MCF 10A (cell line): ENCODE results near the gene PNPLA5. TPM values are rescaled to one million over a fixed set of nuclear protein-coding genes. Genes with fewer than 3 reads are reported as not detected.

Source experiments
- BruUV-seq: library from RNA; stranded (reverse); fragments of 400-500 nt; replicated peaks from 2 replicates; lab custom pipeline; 2021; lab: Mats Ljungman, UMichigan
- CTCF ChIA-PET: fragments of 300-600 bp; sonication (Branson Sonifier 250); formaldehyde crosslinking; extraction: SDS; loops from one replicate; lab custom pipeline; 2021; ENCODE audit warnings: antibody characterized with exemption, inconsistent platforms; lab: Yijun Ruan, JAX
- POLR2A ChIA-PET: fragments of 300-600, 350-650 bp; sonication (Branson Sonifier 250); formaldehyde crosslinking; extraction: SDS; loops from one replicate; lab custom pipeline; 2020; ENCODE audit warnings: antibody characterized with exemption, inconsistent platforms; lab: Yijun Ruan, JAX
- DNase-seq: peaks from one replicate; pipeline ENCODE4 v3.0.0-alpha.2; 2018; ENCODE audit not compliant: unreplicated experiment
- H3K27ac Mint-ChIP-seq: one replicate; pipeline ENCODE4 v1.8.0; 2022; ENCODE audit warnings: mild to moderate bottlenecking, low read depth, mixed read lengths; ENCODE audit not compliant: unreplicated experiment
- H3K27me3 Mint-ChIP-seq: one replicate; pipeline ENCODE4 v1.8.0; 2022; ENCODE audit warnings: mixed read lengths; ENCODE audit not compliant: insufficient read depth, unreplicated experiment
- H3K36me3 Mint-ChIP-seq: one replicate; pipeline ENCODE4 v1.8.0; 2022; ENCODE audit warnings: mild to moderate bottlenecking, moderate library complexity, mixed read lengths; ENCODE audit not compliant: insufficient read depth, unreplicated experiment
- H3K4me1 Mint-ChIP-seq: one replicate; pipeline ENCODE4 v1.8.0; 2022; ENCODE audit warnings: mixed read lengths; ENCODE audit not compliant: insufficient read depth, unreplicated experiment
- H3K4me3 Mint-ChIP-seq: one replicate; pipeline ENCODE4 v1.8.0; 2022; ENCODE audit warnings: mild to moderate bottlenecking, moderate library complexity, mixed read lengths; ENCODE audit not compliant: unreplicated experiment
- H3K9me3 Mint-ChIP-seq: one replicate; pipeline ENCODE4 v1.8.0; 2022; ENCODE audit warnings: mixed read lengths; ENCODE audit not compliant: unreplicated experiment
- intact Hi-C: fragments of 100-400 bp; cut with micrococcal nuclease; formaldehyde crosslinking; loops from 2 replicates; pipeline ENCODE4 v1.14.1; 2022
- total RNA-seq: library from RNA; stranded (reverse); gene quantifications from 2 replicates; pipeline ENCODE4 v1.2.3, GENCODE V29; 2022
- TF ChIP-seq, protein P1 (sequence below): fragments of 200-600 bp; IDR thresholded peaks from one replicate; pipeline ENCODE4 v1.8.0; 2022; ENCODE audit warnings: antibody characterized with exemption, mild to moderate bottlenecking; ENCODE audit not compliant: unreplicated experiment

Gene PNPLA5
- total RNA-seq, 1 experiment from 2014 or later, result not detected

DNA sequence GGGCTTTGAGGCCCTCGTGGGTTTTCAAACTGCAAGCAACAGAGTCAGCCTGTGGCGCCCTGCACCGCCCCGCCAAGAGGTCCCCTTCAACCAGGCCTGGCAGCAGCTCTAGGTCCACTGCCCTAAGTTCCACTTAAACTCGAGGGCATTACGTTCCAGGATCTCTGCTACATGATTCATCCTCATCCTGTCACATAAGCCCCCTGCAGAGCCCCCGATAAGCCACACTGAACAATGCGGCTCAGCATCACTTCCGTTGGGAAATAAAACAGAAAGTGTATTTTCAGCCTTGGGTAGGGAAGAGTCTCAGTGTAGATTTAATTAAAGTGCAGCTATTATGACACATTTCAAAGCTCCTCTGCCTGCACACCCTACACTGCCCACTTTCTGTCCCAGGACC is 54.1 kb downstream of the PNPLA5 start:
- ChIA-PET POLR2A (no interaction called here), CTCF (interaction anchor here (0.8 kb wide), 1 partner anchor 38 kb away, joined by 5 read pairs; no protein-coding TSS in a partner anchor)
- TF ChIP-seq, protein P1, sequence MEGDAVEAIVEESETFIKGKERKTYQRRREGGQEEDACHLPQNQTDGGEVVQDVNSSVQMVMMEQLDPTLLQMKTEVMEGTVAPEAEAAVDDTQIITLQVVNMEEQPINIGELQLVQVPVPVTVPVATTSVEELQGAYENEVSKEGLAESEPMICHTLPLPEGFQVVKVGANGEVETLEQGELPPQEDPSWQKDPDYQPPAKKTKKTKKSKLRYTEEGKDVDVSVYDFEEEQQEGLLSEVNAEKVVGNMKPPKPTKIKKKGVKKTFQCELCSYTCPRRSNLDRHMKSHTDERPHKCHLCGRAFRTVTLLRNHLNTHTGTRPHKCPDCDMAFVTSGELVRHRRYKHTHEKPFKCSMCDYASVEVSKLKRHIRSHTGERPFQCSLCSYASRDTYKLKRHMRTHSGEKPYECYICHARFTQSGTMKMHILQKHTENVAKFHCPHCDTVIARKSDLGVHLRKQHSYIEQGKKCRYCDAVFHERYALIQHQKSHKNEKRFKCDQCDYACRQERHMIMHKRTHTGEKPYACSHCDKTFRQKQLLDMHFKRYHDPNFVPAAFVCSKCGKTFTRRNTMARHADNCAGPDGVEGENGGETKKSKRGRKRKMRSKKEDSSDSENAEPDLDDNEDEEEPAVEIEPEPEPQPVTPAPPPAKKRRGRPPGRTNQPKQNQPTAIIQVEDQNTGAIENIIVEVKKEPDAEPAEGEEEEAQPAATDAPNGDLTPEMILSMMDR, result no peak
- Mint-ChIP-seq H3K4me1 (no peaks in the 10 kb centered on the region), H3K4me3 (no peak overlapping the region), H3K27ac (no peak overlapping the region), H3K9me3 (no peaks in the 10 kb centered on the region), H3K36me3 (no peaks in the 10 kb centered on the region), H3K27me3 (peaks cover 13% of the 10 kb centered on the region)
- intact Hi-C loops, result no loop called here
- BruUV-seq, result no TSS peak
- DNase-seq, result no peak

DNA sequence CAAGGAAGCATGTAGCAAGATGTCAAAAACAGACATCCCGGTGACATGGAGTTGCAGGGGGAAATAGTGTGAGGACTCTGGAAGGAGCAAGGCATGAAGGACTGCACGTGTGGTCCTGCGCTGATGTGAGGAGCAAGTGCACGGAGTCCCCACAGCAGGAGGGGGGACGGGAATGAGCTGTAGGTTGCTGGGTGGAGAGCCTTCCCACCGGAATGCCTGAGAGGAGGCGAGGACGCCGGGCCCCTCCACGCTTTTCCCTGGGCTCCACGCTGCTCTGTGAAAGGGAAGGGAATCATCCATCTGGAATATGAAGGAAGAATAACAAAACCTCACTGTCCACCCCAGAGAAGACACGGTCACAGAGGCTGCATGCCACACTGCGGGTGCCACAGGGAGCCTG is 56.1 kb downstream of the PNPLA5 start:
- Mint-ChIP-seq H3K27ac (no peak overlapping the region), H3K4me1 (no peaks in the 10 kb centered on the region)
- no TSS peak for BruUV-seq

DNA sequence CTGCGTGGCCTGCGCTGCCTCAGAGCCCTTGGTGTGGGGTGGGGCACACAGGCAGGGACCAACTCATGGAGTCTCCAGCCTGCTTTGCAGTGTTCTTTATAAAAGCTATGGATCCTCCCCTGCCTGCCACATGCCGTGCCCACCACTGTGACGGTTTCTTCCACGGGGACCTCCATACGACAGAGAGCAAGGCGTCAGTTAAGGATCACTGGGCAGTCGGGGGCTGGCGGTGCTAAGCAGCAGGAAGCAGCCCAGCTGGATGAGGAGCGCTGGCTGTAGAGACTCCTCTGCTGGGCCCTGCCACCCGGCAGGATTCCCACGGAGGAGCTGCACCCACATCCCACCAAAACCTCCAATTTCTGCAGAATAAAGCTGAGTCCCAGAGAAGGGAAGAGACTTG is 56.6 kb downstream of the PNPLA5 start:
- H3K4me3 Mint-ChIP-seq, result no peak overlapping the region
- no peaks in the 10 kb centered on the region for H3K4me1 Mint-ChIP-seq
- no peak for DNase-seq
- no peaks in the 10 kb centered on the region for H3K36me3 Mint-ChIP-seq
- BruUV-seq, result no TSS peak
- TF ChIP-seq, protein P1, result no peak
- H3K9me3 Mint-ChIP-seq, result no peaks in the 10 kb centered on the region
- intact Hi-C loops, result no loop called here
- POLR2A ChIA-PET, result no interaction called here
- CTCF ChIA-PET, result interaction anchor here (0.6 kb wide), 1 partner anchor 52 kb away, joined by 3 read pairs; no protein-coding TSS in a partner anchor
- H3K27ac Mint-ChIP-seq, result no peak overlapping the region
- H3K27me3 Mint-ChIP-seq, result peaks cover 13% of the 10 kb centered on the region

More for the DNA sequence above, 56.1 kb downstream of the PNPLA5 start:
- TF ChIP-seq, protein P1, result no peak
- H3K9me3 Mint-ChIP-seq, result no peaks in the 10 kb centered on the region
- H3K36me3 Mint-ChIP-seq, result no peaks in the 10 kb centered on the region
- CTCF ChIA-PET, result interaction anchor here (0.6 kb wide), 1 partner anchor 51 kb away, joined by 3 read pairs; no protein-coding TSS in a partner anchor
- intact Hi-C loops, result no loop called here
- POLR2A ChIA-PET, result no interaction called here
- H3K27me3 Mint-ChIP-seq, result peaks cover 13% of the 10 kb centered on the region
- DNase-seq, result no peak
- H3K4me3 Mint-ChIP-seq, result no peak overlapping the region

DNA sequence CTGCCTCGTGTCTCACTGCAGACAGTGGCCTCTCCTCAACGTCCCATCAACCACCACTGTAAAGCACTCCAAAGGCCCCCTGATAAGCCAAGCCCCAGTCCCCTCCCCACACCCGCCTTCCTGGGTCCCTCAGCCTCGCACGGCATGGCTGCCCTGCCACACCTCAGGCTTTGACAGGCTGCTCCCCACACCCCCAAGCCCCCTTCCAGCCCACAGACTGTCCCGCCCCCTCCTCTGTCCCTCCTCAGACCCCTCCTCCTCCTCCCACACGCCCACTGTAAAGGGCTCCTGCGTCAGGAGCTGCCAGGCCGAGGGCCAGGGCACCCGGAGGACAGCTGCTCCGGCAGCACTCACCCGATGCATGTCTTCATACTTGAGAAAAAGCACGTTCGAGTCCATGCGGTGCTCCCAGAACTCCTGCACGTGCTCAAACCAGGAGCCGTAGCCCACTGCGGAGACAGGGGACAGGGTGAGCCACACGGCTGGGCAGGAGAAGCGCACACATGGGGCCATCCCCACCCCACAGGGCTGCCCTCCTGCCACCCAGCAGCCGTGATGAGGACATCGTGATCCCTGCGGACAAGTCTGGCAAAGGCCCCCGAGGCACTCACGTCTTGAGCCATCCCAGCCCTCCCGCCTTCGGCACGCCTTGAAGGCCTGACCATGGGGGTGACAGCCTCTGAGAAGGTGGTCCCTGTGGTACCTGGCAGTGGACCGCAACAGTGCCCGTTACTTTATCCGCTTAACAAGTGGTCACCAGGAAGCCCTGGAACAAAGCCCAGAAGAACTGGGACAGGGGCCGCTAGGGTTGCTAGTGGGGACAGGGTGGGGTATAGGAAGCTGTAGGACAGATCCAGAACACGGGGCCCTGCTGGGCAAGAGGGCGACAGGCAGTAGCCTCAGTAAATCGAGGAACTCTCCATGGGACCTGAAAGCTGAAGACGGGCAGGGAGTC is 58.2 kb downstream of the PNPLA5 start:
- peaks cover 13% of the 10 kb centered on the region for H3K27me3 Mint-ChIP-seq
- no peaks in the 10 kb centered on the region for H3K36me3 Mint-ChIP-seq
- TF ChIP-seq, protein P1, result no peak
- no peak overlapping the region for H3K4me3 Mint-ChIP-seq
- no peak for DNase-seq
- POLR2A ChIA-PET, result interaction anchor here (0.6 kb wide), 1 partner anchor 258 kb away, joined by 3 read pairs; no protein-coding TSS in a partner anchor
- no peak overlapping the region for H3K27ac Mint-ChIP-seq
- BruUV-seq, result no TSS peak
- no peaks in the 10 kb centered on the region for H3K9me3 Mint-ChIP-seq
- no peaks in the 10 kb centered on the region for H3K4me1 Mint-ChIP-seq
- intact Hi-C loops, result no loop called here
- CTCF ChIA-PET, result interaction anchor here (0.7 kb wide), 2 partner anchors 20 to 428 kb away, joined by 4 to 5 read pairs; no protein-coding TSS in a partner anchor
